HCT116 (cell line): Measurements from ENCODE around the gene IL1F10. TPM values are rescaled to one million over a fixed set of nuclear protein-coding genes. Genes with fewer than 3 reads are reported as not detected.

ENCODE experiments used
- ATAC-seq: fragments of 200-7000 bp; cut with Tn5 transposase; 2 replicates; pipeline ENCODE4 v1.9.1; 2020; ENCODE audit warnings: mild to moderate bottlenecking, moderate library complexity
- BruUV-seq: library from RNA; stranded (reverse); fragments of 400-500 nt; replicated peaks from 2 replicates; lab custom pipeline; 2021; lab: Mats Ljungman, UMichigan
- CTCF ChIA-PET: fragments of 300-600 bp; sonication (Branson Sonifier 250); formaldehyde crosslinking; loops from one replicate; lab custom pipeline; 2021; ENCODE audit warnings: antibody characterized with exemption; lab: Charles Lee
- POLR2A ChIA-PET: fragments of 300-600, 350-600 bp; sonication (Branson Sonifier 250); formaldehyde crosslinking; loops from one replicate; lab custom pipeline; 2021; ENCODE audit warnings: antibody characterized with exemption; lab: Charles Lee
- RAD21 ChIA-PET, 2 experiments: fragments of 300-600 bp; sonication (Branson Sonifier 250); formaldehyde crosslinking; loops; one replicate each; lab custom pipeline; 2023; ENCODE audit warnings: low total read pairs in 2 of 2; ENCODE audit not compliant: uncharacterized antibody in 2 of 2, unreplicated experiment in 2 of 2, low non-redundant PET in 1 of 2; lab: Charles Lee
- DNase-seq: peaks from one replicate; pipeline ENCODE4 v3.0.0-alpha.2; 2010; ENCODE audit warnings: low read depth, low spot score
- H2AFZ ChIP-seq: fragments of 200-600 bp; shearing (Covaris generic), sonication (generic); 2 replicates; pipeline ENCODE4 v1.6.1; 2017; ENCODE audit warnings: low read depth, mixed run types, mixed read lengths, antibody characterized with exemption, low read length; ENCODE audit not compliant: poor library complexity, severe bottlenecking
- H3K27ac ChIP-seq: 2 replicates; pipeline ENCODE4 v1.5.1; 2012; ENCODE audit warnings: low read depth, low read length
- H3K27me3 ChIP-seq: fragments of 200-600 bp; sonication (generic); 2 replicates; pipeline ENCODE4 v1.6.1; 2016; ENCODE audit warnings: mixed run types, low read length, mixed read lengths; ENCODE audit not compliant: insufficient read depth
- H3K36me3 ChIP-seq, 2 experiments: fragments of 200-500 bp in 1 of 2; fragments of 200-600 bp in 1 of 2; sonication (Bioruptor generic) in 1 of 2; sonication (generic) in 1 of 2; 2 replicates each; pipeline versions ENCODE4 v1.5.1 to v1.6.1; 2014 to 2016; ENCODE audit warnings: low read length in 2 of 2, inconsistent platforms in 1 of 2, mixed read lengths in 1 of 2, mixed run types in 1 of 2; ENCODE audit not compliant: insufficient read depth in 2 of 2, control insufficient read depth in 1 of 2
- H3K4me1 ChIP-seq, 2 experiments: fragments of 200-600 bp in 1 of 2; sonication (generic) in 1 of 2; 2 replicates each; pipeline versions ENCODE4 v1.5.1 to v1.6.1; 2012 to 2017; ENCODE audit warnings: low read length in 2 of 2, inconsistent platforms in 1 of 2, mild to moderate bottlenecking in 1 of 2, mixed read lengths in 1 of 2, mixed run types in 1 of 2, moderate library complexity in 1 of 2; ENCODE audit not compliant: insufficient read depth in 2 of 2, control insufficient read depth in 1 of 2
- H3K4me2 ChIP-seq: fragments of 200-600 bp; sonication (generic); 2 replicates; pipeline ENCODE4 v1.6.1; 2017; ENCODE audit warnings: mixed run types, low read length, mixed read lengths
- H3K4me3 ChIP-seq, 2 experiments: fragments of 200-600 bp in 1 of 2; sonication (generic) in 1 of 2; replicated peaks in 1 of 2; 2 replicates each; pipeline ENCODE4 v1.5.1; 2011 to 2016; ENCODE audit warnings: low read length in 2 of 2, control low read depth in 1 of 2, low read depth in 1 of 2, mild to moderate bottlenecking in 1 of 2, mixed read lengths in 1 of 2, mixed run types in 1 of 2
- H3K79me2 ChIP-seq: fragments of 200-600 bp; sonication (generic); 2 replicates; pipeline ENCODE4 v1.6.1; 2017; ENCODE audit warnings: mild to moderate bottlenecking, mixed run types, low read length, moderate library complexity, mixed read lengths; ENCODE audit not compliant: insufficient read depth
- H3K9ac ChIP-seq: fragments of 200-600 bp; sonication (generic); 2 replicates; pipeline ENCODE4 v1.6.1; 2016; ENCODE audit warnings: low read length, mixed read lengths
- H3K9me2 ChIP-seq: fragments of 200-600 bp; sonication (generic), shearing (Covaris generic); 2 replicates; pipeline ENCODE4 v1.6.1; 2017; ENCODE audit warnings: mixed run types, mild to moderate bottlenecking, moderate library complexity; ENCODE audit not compliant: insufficient read depth
- H3K9me3 ChIP-seq, 2 experiments: fragments of 200-500 bp in 1 of 2; fragments of 200-600 bp in 1 of 2; sonication (Bioruptor generic) in 1 of 2; sonication (generic) in 1 of 2; 2 replicates each; pipeline ENCODE4 v1.6.1; 2014 to 2017; ENCODE audit warnings: low read length in 2 of 2, mixed read lengths in 2 of 2, inconsistent platforms in 1 of 2, low read depth in 1 of 2, mild to moderate bottlenecking in 1 of 2, mixed run types in 1 of 2, moderate library complexity in 1 of 2; ENCODE audit not compliant: control insufficient read depth in 1 of 2, insufficient read depth in 1 of 2
- H4K20me1 ChIP-seq: fragments of 200-600 bp; sonication (generic), shearing (Covaris generic); 2 replicates; pipeline ENCODE4 v1.6.1; 2017; ENCODE audit warnings: mixed run types, mild to moderate bottlenecking, moderate library complexity; ENCODE audit not compliant: insufficient read depth
- CBX3 ChIP-seq: IDR thresholded peaks from 2 replicates; pipeline ENCODE4 v1.6.1; 2012; ENCODE audit warnings: low read depth
- EGR1 ChIP-seq: IDR thresholded peaks from 2 replicates; pipeline ENCODE4 v1.6.1; 2012; ENCODE audit warnings: low read depth
- EZH2phosphoT487 ChIP-seq: fragments of 200-600 bp; IDR thresholded peaks from 2 replicates; pipeline ENCODE4 v1.6.1; 2018; ENCODE audit warnings: antibody characterized with exemption, borderline replicate concordance
- FOSL1 ChIP-seq: IDR thresholded peaks from 2 replicates; pipeline ENCODE4 v1.6.1; 2012; ENCODE audit warnings: low read depth
- RAD21 ChIP-seq: IDR thresholded peaks from 2 replicates; pipeline ENCODE4 v1.6.1; 2012; ENCODE audit warnings: low read depth, mild to moderate bottlenecking
- SIN3A ChIP-seq: IDR thresholded peaks from 2 replicates; pipeline ENCODE4 v1.6.1; 2012; ENCODE audit warnings: low read depth
- SP1 ChIP-seq: IDR thresholded peaks from 2 replicates; pipeline ENCODE4 v1.6.1; 2012; ENCODE audit warnings: low read depth
- TCF7L2 ChIP-seq: IDR thresholded peaks from 2 replicates; pipeline ENCODE4 v1.7.0; 2011; ENCODE audit warnings: borderline replicate concordance, inconsistent platforms; ENCODE audit not compliant: insufficient read depth, insufficient read length; ENCODE audit errors: extremely low read depth
- ZFX ChIP-seq: fragments of 450-650 bp; IDR thresholded peaks from 2 replicates; pipeline ENCODE4 v1.6.1; 2017
- intact Hi-C: fragments of 100-400 bp; cut with micrococcal nuclease; formaldehyde crosslinking; loops from 2 replicates; pipeline ENCODE4 v1.10.0; 2022
- total RNA-seq: library from RNA; stranded (reverse); gene quantifications from one replicate; pipeline ENCODE4 v1.2.1, GENCODE V29; 2021; ENCODE audit not compliant: unreplicated experiment
- TF ChIP-seq, protein P1 (sequence below): IDR thresholded peaks from 2 replicates; pipeline ENCODE4 v1.6.1; 2012; ENCODE audit warnings: low read depth
- TF ChIP-seq, protein P2 (sequence below): IDR thresholded peaks from 2 replicates; pipeline ENCODE4 v1.6.1; 2011; ENCODE audit warnings: mild to moderate bottlenecking, low read length, moderate library complexity; ENCODE audit not compliant: insufficient replicate concordance; ENCODE audit errors: extremely low read depth
- TF ChIP-seq, protein P3 (sequence below): IDR thresholded peaks from 2 replicates; pipeline ENCODE4 v1.6.1; 2012
- TF ChIP-seq, protein P4 (sequence below): IDR thresholded peaks from 2 replicates; pipeline ENCODE4 v1.6.1; 2012

Gene IL1F10
- total RNA-seq, 1 experiment from 2014 or later: not detected

DNA sequence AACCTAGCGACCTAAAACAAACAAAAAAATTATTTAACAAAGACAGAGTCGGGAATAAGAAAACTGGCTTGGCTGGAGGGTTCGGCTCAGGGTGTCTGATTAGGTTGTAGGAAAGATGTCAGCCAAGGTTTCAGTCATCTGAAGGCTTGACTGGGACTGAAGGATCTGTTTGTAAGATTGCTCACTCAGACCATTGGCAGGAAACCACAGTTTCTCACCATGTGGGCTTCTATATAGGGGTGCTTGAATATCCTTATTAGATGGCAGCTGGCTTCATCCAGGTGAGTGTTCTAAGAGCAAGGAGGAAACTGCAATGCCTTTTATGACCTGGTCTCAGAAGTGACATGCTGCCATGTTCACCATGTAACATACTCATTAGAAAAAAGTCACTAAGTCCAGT lies 14.1 kb upstream of the IL1F10 start (continued):
- TF ChIP-seq, protein P1, sequence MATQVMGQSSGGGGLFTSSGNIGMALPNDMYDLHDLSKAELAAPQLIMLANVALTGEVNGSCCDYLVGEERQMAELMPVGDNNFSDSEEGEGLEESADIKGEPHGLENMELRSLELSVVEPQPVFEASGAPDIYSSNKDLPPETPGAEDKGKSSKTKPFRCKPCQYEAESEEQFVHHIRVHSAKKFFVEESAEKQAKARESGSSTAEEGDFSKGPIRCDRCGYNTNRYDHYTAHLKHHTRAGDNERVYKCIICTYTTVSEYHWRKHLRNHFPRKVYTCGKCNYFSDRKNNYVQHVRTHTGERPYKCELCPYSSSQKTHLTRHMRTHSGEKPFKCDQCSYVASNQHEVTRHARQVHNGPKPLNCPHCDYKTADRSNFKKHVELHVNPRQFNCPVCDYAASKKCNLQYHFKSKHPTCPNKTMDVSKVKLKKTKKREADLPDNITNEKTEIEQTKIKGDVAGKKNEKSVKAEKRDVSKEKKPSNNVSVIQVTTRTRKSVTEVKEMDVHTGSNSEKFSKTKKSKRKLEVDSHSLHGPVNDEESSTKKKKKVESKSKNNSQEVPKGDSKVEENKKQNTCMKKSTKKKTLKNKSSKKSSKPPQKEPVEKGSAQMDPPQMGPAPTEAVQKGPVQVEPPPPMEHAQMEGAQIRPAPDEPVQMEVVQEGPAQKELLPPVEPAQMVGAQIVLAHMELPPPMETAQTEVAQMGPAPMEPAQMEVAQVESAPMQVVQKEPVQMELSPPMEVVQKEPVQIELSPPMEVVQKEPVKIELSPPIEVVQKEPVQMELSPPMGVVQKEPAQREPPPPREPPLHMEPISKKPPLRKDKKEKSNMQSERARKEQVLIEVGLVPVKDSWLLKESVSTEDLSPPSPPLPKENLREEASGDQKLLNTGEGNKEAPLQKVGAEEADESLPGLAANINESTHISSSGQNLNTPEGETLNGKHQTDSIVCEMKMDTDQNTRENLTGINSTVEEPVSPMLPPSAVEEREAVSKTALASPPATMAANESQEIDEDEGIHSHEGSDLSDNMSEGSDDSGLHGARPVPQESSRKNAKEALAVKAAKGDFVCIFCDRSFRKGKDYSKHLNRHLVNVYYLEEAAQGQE: no peak
- TF ChIP-seq, protein P2, sequence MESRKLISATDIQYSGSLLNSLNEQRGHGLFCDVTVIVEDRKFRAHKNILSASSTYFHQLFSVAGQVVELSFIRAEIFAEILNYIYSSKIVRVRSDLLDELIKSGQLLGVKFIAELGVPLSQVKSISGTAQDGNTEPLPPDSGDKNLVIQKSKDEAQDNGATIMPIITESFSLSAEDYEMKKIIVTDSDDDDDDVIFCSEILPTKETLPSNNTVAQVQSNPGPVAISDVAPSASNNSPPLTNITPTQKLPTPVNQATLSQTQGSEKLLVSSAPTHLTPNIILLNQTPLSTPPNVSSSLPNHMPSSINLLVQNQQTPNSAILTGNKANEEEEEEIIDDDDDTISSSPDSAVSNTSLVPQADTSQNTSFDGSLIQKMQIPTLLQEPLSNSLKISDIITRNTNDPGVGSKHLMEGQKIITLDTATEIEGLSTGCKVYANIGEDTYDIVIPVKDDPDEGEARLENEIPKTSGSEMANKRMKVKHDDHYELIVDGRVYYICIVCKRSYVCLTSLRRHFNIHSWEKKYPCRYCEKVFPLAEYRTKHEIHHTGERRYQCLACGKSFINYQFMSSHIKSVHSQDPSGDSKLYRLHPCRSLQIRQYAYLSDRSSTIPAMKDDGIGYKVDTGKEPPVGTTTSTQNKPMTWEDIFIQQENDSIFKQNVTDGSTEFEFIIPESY: no peak
- no peak for TF ChIP-seq SP1
- TF ChIP-seq, protein P3, sequence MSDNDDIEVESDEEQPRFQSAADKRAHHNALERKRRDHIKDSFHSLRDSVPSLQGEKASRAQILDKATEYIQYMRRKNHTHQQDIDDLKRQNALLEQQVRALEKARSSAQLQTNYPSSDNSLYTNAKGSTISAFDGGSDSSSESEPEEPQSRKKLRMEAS: no peak

DNA sequence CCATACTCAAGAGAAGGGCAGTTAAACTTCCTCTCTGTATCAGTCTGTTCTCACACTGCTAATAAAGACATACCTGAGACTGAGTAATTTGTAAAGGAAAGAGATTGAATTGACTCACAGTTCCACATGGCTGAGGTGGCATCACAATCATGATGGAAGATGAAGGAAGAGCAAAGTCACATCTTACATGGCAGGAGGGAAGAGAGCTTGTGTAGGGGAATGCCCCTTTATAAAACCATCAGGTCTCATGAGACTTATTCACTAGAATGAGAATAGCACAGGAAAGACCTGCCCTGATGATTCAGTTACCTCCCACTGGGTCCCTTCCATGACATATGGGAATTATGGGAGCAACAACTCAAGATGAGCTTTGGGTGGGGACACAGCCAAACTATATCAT lies 13.7 kb upstream of the IL1F10 start:
- POLR2A ChIA-PET: no interaction called here
- TF ChIP-seq, protein P1: no peak
- TF ChIP-seq CBX3 (no peak), RAD21 (no peak), SIN3A (no peak), EZH2phosphoT487 (no peak), FOSL1 (no peak), ZFX (no peak), TCF7L2 (no peak), EGR1 (no peak)
- TF ChIP-seq, protein P4, sequence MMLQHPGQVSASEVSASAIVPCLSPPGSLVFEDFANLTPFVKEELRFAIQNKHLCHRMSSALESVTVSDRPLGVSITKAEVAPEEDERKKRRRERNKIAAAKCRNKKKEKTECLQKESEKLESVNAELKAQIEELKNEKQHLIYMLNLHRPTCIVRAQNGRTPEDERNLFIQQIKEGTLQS: no peak
- TF ChIP-seq, protein P2: no peak

More for the DNA sequence above, 13.7 kb upstream of the IL1F10 start:
- no TSS peak for BruUV-seq
- Histone ChIP-seq H4K20me1 (no peaks in the 10 kb centered on the region), H3K27ac (no peak overlapping the region), H3K4me1 (peaks cover 0 to 4% of the 10 kb centered on the region in 2 experiments; a peak in 1 of 4 replicates), H3K79me2 (no peaks in the 10 kb centered on the region), H3K9me2 (no peaks in the 10 kb centered on the region), H3K9ac (no peak overlapping the region), H3K4me3 (no peak overlapping the region), H3K9me3 (no peaks in the 10 kb centered on the region), H2AFZ (no peak overlapping the region), H3K27me3 (no peaks in the 10 kb centered on the region), H3K36me3 (no peaks in the 10 kb centered on the region), H3K4me2 (no peak overlapping the region)
- no peak for DNase-seq
- RAD21 ChIA-PET: no interaction called here
- ATAC-seq: no peak
- intact Hi-C loops: no loop called here
- CTCF ChIA-PET: no interaction called here
